OCI-LY7 (cell line): Measurements from ENCODE around the gene PIPOX. TPM values are rescaled to one million over a fixed set of nuclear protein-coding genes. Genes with fewer than 3 reads are reported as not detected.

ENCODE experiments used
- BruUV-seq: library from RNA; stranded (reverse); fragments of 400-500 nt; replicated peaks from 2 replicates; lab custom pipeline; 2021; lab: Mats Ljungman, UMichigan
- CTCF ChIA-PET: fragments of 300-600 bp; sonication (Branson Sonifier 250); formaldehyde crosslinking; loops from one replicate; lab custom pipeline; 2022; ENCODE audit warnings: antibody characterized with exemption; ENCODE audit not compliant: unreplicated experiment; lab: Charles Lee
- POLR2A ChIA-PET: fragments of 300-600 bp; sonication (Branson Sonifier 250); formaldehyde crosslinking; loops from one replicate; lab custom pipeline; 2022; ENCODE audit warnings: antibody characterized with exemption; lab: Charles Lee
- DNase-seq: peaks from one replicate; pipeline ENCODE4 v3.0.0-alpha.2; 2015; ENCODE audit warnings: low spot score
- H2AFZ ChIP-seq: fragments of 200-600 bp; sonication (generic), shearing (Covaris generic); 2 replicates; pipeline ENCODE4 v1.6.1; 2014; ENCODE audit warnings: mild to moderate bottlenecking, antibody characterized with exemption, low read length, moderate library complexity
- H3K27ac ChIP-seq: fragments of 200-600 bp; sonication (generic); 2 replicates; pipeline ENCODE4 v1.5.1; 2014; ENCODE audit warnings: mixed run types, low read depth, mild to moderate bottlenecking, moderate library complexity, low read length, inconsistent platforms; ENCODE audit not compliant: poor library complexity, severe bottlenecking
- H3K36me3 ChIP-seq: fragments of 200-600 bp; sonication (generic); 2 replicates; pipeline ENCODE4 v1.6.1; 2014; ENCODE audit warnings: mild to moderate bottlenecking, antibody characterized with exemption, low read length, moderate library complexity, mixed read lengths; ENCODE audit not compliant: insufficient read depth
- H3K4me1 ChIP-seq: fragments of 200-600 bp; sonication (generic); 2 replicates; pipeline ENCODE4 v1.5.1; 2014; ENCODE audit warnings: mild to moderate bottlenecking, low read length; ENCODE audit not compliant: insufficient read depth, poor library complexity, severe bottlenecking
- H3K4me2 ChIP-seq: fragments of 200-600 bp; sonication (generic); 2 replicates; pipeline ENCODE4 v1.6.1; 2014; ENCODE audit warnings: mild to moderate bottlenecking, low read length
- H3K4me3 ChIP-seq: fragments of 200-600 bp; sonication (generic); 2 replicates; pipeline ENCODE4 v1.5.1; 2014; ENCODE audit warnings: mild to moderate bottlenecking, low read depth, low read length; ENCODE audit not compliant: poor library complexity, severe bottlenecking
- H3K79me2 ChIP-seq: fragments of 200-600 bp; sonication (generic); 2 replicates; pipeline ENCODE4 v1.6.1; 2016; ENCODE audit warnings: low read depth, mild to moderate bottlenecking, low read length, moderate library complexity, mixed read lengths; ENCODE audit not compliant: insufficient read depth
- H3K9me2 ChIP-seq: fragments of 200-600 bp; sonication (generic); 2 replicates; pipeline ENCODE4 v1.6.1; 2016; ENCODE audit warnings: mild to moderate bottlenecking, low read length, mixed read lengths; ENCODE audit not compliant: insufficient read depth
- H3K9me3 ChIP-seq: fragments of 200-600 bp; sonication (generic); 2 replicates; pipeline ENCODE4 v1.6.1; 2014; ENCODE audit warnings: mild to moderate bottlenecking, mixed run types, low read length, mixed read lengths
- H4K20me1 ChIP-seq: fragments of 200-600 bp; sonication (generic); 2 replicates; pipeline ENCODE4 v1.6.1; 2014; ENCODE audit warnings: mild to moderate bottlenecking, antibody characterized with exemption, low read length, moderate library complexity, mixed read lengths; ENCODE audit not compliant: insufficient read depth
- EZH2phosphoT487 ChIP-seq: fragments of 200-600 bp; sonication (generic); IDR thresholded peaks from 2 replicates; pipeline ENCODE4 v1.6.1; 2018; ENCODE audit warnings: low read depth, borderline replicate concordance, mild to moderate bottlenecking, mixed run types, antibody characterized with exemption, low read length, moderate library complexity, mixed read lengths
- intact Hi-C: fragments of 100-400 bp; cut with micrococcal nuclease; formaldehyde crosslinking; loops from one replicate; pipeline ENCODE4 v1.10.0; 2022; ENCODE audit not compliant: unreplicated experiment
- total RNA-seq, 2 experiments: library from RNA; depleted of rRNA in 1 of 2; stranded (reverse); fragments of >200 nt in 1 of 2; shearing (Covaris generic) in 1 of 2; gene quantifications; 2 replicates each; pipeline ENCODE4 v1.2.3, GENCODE V29; 2014 to 2022
- TF ChIP-seq, protein P1 (sequence below): fragments of 200-600 bp; sonication (generic); conservative IDR thresholded peaks from 2 replicates; pipeline ENCODE4 v1.5.1; 2014; ENCODE audit warnings: mild to moderate bottlenecking, antibody characterized with exemption, low read length, moderate library complexity, mixed read lengths

The PIPOX gene
- total RNA-seq, 2 experiments from 2014 or later, result 3.8 to 4.1 TPM

DNA sequence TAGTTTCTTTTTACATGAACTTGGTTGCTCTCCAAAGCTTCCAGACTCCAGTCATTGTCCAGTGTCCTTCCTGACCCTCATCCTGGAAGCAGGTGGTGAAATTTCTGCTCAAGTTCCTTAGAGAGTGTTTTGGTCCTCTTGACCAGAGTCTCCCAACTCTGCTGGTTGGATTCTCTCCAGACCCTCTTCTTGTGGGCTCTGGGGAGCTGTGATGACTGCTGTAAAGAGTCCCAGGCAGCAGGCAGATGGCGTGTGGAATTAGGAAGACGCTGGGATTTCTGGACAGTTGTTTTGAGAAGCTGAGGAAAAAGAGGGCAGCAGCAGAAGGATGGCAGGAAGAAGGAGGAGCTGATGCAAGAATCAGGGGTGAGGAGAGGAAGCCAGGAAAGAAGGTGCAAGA lies 35.5 kb upstream of the PIPOX start:
- no TSS peak for BruUV-seq
- H3K9me2 ChIP-seq, result no peaks in the 10 kb centered on the region
- no peaks in the 10 kb centered on the region for H3K79me2 ChIP-seq
- no peak overlapping the region for H2AFZ ChIP-seq
- no peak overlapping the region for H3K27ac ChIP-seq
- no peak for DNase-seq
- TF ChIP-seq, protein P1, sequence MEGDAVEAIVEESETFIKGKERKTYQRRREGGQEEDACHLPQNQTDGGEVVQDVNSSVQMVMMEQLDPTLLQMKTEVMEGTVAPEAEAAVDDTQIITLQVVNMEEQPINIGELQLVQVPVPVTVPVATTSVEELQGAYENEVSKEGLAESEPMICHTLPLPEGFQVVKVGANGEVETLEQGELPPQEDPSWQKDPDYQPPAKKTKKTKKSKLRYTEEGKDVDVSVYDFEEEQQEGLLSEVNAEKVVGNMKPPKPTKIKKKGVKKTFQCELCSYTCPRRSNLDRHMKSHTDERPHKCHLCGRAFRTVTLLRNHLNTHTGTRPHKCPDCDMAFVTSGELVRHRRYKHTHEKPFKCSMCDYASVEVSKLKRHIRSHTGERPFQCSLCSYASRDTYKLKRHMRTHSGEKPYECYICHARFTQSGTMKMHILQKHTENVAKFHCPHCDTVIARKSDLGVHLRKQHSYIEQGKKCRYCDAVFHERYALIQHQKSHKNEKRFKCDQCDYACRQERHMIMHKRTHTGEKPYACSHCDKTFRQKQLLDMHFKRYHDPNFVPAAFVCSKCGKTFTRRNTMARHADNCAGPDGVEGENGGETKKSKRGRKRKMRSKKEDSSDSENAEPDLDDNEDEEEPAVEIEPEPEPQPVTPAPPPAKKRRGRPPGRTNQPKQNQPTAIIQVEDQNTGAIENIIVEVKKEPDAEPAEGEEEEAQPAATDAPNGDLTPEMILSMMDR, result no peak
- no peak for TF ChIP-seq EZH2phosphoT487
- POLR2A ChIA-PET, result no interaction called here
- H3K36me3 ChIP-seq, result no peaks in the 10 kb centered on the region
- H3K4me1 ChIP-seq, result no peaks in the 10 kb centered on the region
- no peak overlapping the region for H3K4me3 ChIP-seq
- no peaks in the 10 kb centered on the region for H3K9me3 ChIP-seq
- intact Hi-C loops, result no loop called here
- H3K4me2 ChIP-seq, result no peak overlapping the region
- CTCF ChIA-PET, result interaction anchor here (1.1 kb wide), 1 partner anchor 109 kb away, joined by 3 read pairs; no protein-coding TSS in a partner anchor
- no peaks in the 10 kb centered on the region for H4K20me1 ChIP-seq

DNA sequence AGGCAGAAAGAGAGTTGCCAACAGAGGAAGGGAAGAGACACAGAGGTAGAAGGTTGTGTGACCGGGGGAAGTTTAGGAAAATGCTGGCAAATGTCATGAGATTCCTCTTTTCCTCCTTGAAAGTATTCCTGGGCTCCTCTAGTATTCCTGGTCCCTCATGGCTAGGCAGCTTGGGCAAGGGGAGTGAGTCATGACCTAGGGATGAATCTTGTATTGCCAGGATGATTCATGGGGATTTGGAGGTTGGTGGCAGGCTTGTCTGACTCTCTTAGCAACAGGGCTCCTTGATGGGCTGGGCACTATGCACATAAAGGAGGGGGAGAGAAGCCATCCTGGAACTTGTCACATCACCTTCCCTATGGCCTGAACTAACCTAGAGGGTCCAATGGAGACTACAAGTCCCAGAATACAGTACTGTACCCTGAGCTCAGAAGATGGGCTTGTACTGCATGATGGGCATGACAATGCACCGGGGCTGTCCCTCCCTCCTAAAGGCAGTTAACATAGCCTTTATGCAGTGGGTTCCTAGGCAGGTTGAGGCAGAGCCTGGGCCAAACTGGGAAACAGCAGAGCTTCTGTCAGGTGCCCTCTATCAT lies 35.0 kb upstream of the PIPOX start:
- ChIA-PET CTCF (interaction anchor here (1.1 kb wide), 1 partner anchor 109 kb away, joined by 3 read pairs; no protein-coding TSS in a partner anchor), POLR2A (no interaction called here)
- no peaks in the 10 kb centered on the region for H3K4me1 ChIP-seq
- H3K4me2 ChIP-seq, result no peak overlapping the region
- no peak overlapping the region for H2AFZ ChIP-seq
- no peaks in the 10 kb centered on the region for H3K36me3 ChIP-seq
- TF ChIP-seq EZH2phosphoT487, result no peak
- TF ChIP-seq, protein P1, result no peak
- no TSS peak for BruUV-seq
- no peaks in the 10 kb centered on the region for H4K20me1 ChIP-seq
- H3K27ac ChIP-seq, result no peak overlapping the region
- intact Hi-C loops, result no loop called here
- H3K9me3 ChIP-seq, result no peaks in the 10 kb centered on the region
- no peaks in the 10 kb centered on the region for H3K9me2 ChIP-seq
- no peak for DNase-seq
- no peaks in the 10 kb centered on the region for H3K79me2 ChIP-seq
- H3K4me3 ChIP-seq, result no peak overlapping the region

DNA sequence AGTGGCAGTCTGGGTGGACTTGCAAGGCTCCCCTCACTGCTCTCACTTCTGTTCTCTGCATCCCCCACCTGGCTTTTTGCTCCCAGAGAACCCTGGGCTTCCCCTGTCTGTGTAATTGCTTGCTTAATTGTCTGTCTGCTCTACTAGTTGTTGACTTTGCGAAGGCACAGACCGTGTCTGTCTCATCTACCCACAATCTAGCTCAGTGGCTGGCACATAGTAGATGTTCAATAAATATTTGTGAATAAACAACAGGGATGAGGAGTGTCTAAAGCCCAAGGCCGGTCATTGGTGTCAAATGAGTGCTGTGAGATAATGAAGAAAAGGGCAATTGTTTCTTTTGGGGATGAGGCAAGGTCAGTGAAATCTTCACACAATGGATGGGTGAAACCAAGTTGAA lies 34.4 kb upstream of the PIPOX start:
- no peak for TF ChIP-seq EZH2phosphoT487
- TF ChIP-seq, protein P1, result no peak
- no peaks in the 10 kb centered on the region for H3K79me2 ChIP-seq
- CTCF ChIA-PET, result no interaction called here
- no TSS peak for BruUV-seq
- H3K9me3 ChIP-seq, result no peaks in the 10 kb centered on the region
- no peaks in the 10 kb centered on the region for H3K36me3 ChIP-seq
- no peak overlapping the region for H2AFZ ChIP-seq
- no peaks in the 10 kb centered on the region for H3K4me1 ChIP-seq
- H3K9me2 ChIP-seq, result no peaks in the 10 kb centered on the region
- H4K20me1 ChIP-seq, result no peaks in the 10 kb centered on the region
- no peak overlapping the region for H3K27ac ChIP-seq
- no peak overlapping the region for H3K4me3 ChIP-seq
- DNase-seq, result no peak
- H3K4me2 ChIP-seq, result no peak overlapping the region
- POLR2A ChIA-PET, result interaction anchor here (2.0 kb wide), 1 partner anchor 11 kb away, joined by 6 read pairs; no protein-coding TSS in a partner anchor
- intact Hi-C loops, result no loop called here
